ENCODE measurements around the gene AURKAIP1. TPM values are rescaled to one million over a fixed set of nuclear protein-coding genes. Genes with fewer than 3 reads are reported as not detected.

The AURKAIP1 gene
- total and polyA plus RNA-seq, 2 of the 13 experiments (the other 11 are each of a cell fraction or from before 2014, with no cell fraction given) = 69.5 to 175 TPM

DNA sequence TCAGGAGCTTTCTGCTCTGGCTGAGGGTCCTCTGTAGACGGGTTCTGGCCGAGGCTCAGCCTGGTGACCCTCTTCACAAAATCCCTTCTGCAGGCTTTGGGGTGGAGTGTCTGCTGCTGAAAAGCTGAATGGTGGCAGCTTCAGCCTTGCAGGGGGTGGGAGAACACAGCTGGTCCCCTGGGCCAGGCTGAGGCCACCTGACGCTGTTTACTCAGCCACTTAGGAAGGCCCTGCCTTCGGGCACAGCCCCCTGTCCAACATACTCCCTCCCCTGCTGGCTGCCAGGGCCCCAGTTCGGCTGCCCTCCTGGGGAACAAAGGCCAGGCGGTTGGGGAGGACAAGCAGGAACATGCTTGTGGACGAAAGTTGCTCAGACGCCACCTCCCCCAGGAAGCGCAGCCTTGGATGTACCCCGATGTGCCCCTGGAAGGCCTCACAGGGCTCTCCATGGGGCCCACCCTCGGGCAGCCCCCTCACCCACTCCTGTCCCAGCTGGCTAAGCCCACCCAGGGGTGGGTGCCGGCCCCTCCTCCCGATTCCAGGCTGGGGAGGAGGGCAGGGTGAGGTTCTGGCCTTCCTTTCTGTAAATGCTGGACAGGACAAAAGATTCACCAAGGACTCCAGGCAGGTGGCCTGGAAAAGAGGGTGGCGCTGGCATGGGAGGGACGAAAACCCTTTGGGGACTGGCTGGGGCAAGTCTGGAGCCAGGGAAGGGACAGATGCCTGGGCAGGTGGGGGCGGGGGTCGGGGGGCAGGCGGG, 46.3 kb upstream of the AURKAIP1 start, which contains the start of gene ANKRD65 (continued):
- no peak for TF ChIP-seq HNRNPK (IDR thresholded peaks at IDR 0.05; ENCODE audit: low read depth, low read length, poor library complexity, severe bottlenecking)
- TF ChIP-seq FOSL2 (CRISPR knock-in tag; IDR thresholded peaks at IDR 0.05) = 0 out of 2 replicates have a peak, but pooled peaks have one; percentile 6
- no peak for TF ChIP-seq ZNF816 (CRISPR knock-in tag; IDR thresholded peaks at IDR 0.05; ENCODE audit: borderline replicate concordance)
- TF ChIP-seq NKX3-1 (CRISPR knock-in tag; IDR thresholded peaks at IDR 0.05) = 0 out of 2 replicates have a peak, but pooled peaks have one; percentile 66
- TF ChIP-seq, protein P1, sequence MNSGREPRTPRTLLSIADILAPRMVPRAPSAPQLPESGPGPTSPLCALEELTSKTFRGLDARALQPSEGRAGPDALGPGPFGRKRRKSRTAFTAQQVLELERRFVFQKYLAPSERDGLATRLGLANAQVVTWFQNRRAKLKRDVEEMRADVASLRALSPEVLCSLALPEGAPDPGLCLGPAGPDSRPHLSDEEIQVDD (CRISPR knock-in tag; IDR thresholded peaks at IDR 0.05; ENCODE audit: borderline replicate concordance) = peak; percentile 57; the same call in 1 of the 2 replicates
- no peak for TF ChIP-seq ZBTB3 (CRISPR knock-in tag; IDR thresholded peaks at IDR 0.05; ENCODE audit: borderline replicate concordance, low read depth)
- TF ChIP-seq KDM5B (CRISPR knock-in tag; IDR thresholded peaks at IDR 0.05; ENCODE audit: borderline replicate concordance) = no peak; the same call in 1 of the 2 replicates
- TF ChIP-seq, protein P2, sequence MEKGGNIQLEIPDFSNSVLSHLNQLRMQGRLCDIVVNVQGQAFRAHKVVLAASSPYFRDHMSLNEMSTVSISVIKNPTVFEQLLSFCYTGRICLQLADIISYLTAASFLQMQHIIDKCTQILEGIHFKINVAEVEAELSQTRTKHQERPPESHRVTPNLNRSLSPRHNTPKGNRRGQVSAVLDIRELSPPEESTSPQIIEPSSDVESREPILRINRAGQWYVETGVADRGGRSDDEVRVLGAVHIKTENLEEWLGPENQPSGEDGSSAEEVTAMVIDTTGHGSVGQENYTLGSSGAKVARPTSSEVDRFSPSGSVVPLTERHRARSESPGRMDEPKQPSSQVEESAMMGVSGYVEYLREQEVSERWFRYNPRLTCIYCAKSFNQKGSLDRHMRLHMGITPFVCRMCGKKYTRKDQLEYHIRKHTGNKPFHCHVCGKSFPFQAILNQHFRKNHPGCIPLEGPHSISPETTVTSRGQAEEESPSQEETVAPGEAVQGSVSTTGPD (CRISPR knock-in tag; IDR thresholded peaks at IDR 0.05) = no peak
- TF ChIP-seq RBM22 (optimal IDR thresholded peaks at IDR 0.05; ENCODE audit: low read length) = no peak
- TF ChIP-seq ZMYM3 (CRISPR knock-in tag; IDR thresholded peaks at IDR 0.05) = peak; percentile 47; the same call in 1 of the 2 replicates
- peak; percentile 43; the same call in 1 of the 2 replicates for TF ChIP-seq NFYB (CRISPR knock-in tag; IDR thresholded peaks at IDR 0.05)
- TF ChIP-seq, protein P3, sequence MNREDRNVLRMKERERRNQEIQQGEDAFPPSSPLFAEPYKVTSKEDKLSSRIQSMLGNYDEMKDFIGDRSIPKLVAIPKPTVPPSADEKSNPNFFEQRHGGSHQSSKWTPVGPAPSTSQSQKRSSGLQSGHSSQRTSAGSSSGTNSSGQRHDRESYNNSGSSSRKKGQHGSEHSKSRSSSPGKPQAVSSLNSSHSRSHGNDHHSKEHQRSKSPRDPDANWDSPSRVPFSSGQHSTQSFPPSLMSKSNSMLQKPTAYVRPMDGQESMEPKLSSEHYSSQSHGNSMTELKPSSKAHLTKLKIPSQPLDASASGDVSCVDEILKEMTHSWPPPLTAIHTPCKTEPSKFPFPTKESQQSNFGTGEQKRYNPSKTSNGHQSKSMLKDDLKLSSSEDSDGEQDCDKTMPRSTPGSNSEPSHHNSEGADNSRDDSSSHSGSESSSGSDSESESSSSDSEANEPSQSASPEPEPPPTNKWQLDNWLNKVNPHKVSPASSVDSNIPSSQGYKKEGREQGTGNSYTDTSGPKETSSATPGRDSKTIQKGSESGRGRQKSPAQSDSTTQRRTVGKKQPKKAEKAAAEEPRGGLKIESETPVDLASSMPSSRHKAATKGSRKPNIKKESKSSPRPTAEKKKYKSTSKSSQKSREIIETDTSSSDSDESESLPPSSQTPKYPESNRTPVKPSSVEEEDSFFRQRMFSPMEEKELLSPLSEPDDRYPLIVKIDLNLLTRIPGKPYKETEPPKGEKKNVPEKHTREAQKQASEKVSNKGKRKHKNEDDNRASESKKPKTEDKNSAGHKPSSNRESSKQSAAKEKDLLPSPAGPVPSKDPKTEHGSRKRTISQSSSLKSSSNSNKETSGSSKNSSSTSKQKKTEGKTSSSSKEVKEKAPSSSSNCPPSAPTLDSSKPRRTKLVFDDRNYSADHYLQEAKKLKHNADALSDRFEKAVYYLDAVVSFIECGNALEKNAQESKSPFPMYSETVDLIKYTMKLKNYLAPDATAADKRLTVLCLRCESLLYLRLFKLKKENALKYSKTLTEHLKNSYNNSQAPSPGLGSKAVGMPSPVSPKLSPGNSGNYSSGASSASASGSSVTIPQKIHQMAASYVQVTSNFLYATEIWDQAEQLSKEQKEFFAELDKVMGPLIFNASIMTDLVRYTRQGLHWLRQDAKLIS (CRISPR knock-in tag; IDR thresholded peaks at IDR 0.05) = no peak
- no peak for TF ChIP-seq FIP1L1 (IDR thresholded peaks at IDR 0.05; ENCODE audit: borderline replicate concordance, insufficient read depth, low read depth, low read length)
- no peak for TF ChIP-seq ZNF546 (CRISPR knock-in tag; conservative IDR thresholded peaks at IDR 0.05)
- no peak for TF ChIP-seq NFIC (IDR thresholded peaks at IDR 0.05; ENCODE audit: low read length)
- no peak for TF ChIP-seq ZMYM2 (CRISPR knock-in tag; IDR thresholded peaks at IDR 0.05)
- TF ChIP-seq ERF (CRISPR knock-in tag; IDR thresholded peaks at IDR 0.05) = peak; percentile 30; the same call in 1 of the 2 replicates
- peak; percentile 4; the same call in 1 of the 2 replicates for TF ChIP-seq ETV5 (CRISPR knock-in tag; IDR thresholded peaks at IDR 0.05; ENCODE audit: borderline replicate concordance)
- TF ChIP-seq HNRNPUL1 (IDR thresholded peaks at IDR 0.05; ENCODE audit: low read depth, low read length) = no peak
- TF ChIP-seq PHF5A (CRISPR knock-in tag; IDR thresholded peaks at IDR 0.05; ENCODE audit: low read depth, unreplicated experiment) = no peak
- peak; percentile 24; the same call in 1 of the 2 replicates for TF ChIP-seq ISL2 (CRISPR knock-in tag; IDR thresholded peaks at IDR 0.05)
- TF ChIP-seq, protein P4, sequence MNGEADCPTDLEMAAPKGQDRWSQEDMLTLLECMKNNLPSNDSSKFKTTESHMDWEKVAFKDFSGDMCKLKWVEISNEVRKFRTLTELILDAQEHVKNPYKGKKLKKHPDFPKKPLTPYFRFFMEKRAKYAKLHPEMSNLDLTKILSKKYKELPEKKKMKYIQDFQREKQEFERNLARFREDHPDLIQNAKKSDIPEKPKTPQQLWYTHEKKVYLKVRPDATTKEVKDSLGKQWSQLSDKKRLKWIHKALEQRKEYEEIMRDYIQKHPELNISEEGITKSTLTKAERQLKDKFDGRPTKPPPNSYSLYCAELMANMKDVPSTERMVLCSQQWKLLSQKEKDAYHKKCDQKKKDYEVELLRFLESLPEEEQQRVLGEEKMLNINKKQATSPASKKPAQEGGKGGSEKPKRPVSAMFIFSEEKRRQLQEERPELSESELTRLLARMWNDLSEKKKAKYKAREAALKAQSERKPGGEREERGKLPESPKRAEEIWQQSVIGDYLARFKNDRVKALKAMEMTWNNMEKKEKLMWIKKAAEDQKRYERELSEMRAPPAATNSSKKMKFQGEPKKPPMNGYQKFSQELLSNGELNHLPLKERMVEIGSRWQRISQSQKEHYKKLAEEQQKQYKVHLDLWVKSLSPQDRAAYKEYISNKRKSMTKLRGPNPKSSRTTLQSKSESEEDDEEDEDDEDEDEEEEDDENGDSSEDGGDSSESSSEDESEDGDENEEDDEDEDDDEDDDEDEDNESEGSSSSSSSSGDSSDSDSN (CRISPR knock-in tag; IDR thresholded peaks at IDR 0.05) = peak; percentile 91
